Vagina (tissue), 2 donors: Measurements from ENCODE around the gene NDUFS7. TPM values are rescaled to one million over a fixed set of nuclear protein-coding genes. Genes with fewer than 3 reads are reported as not detected.

Source experiments
- DNase-seq, 2 donors: peaks; one replicate each; pipeline ENCODE4 v3.0.0-alpha.2; 2017; ENCODE audit errors: extremely low spot score in 2 of 2
- H3K27ac ChIP-seq: fragments of 200-600 bp; sonication (generic); one replicate; pipeline ENCODE4 v1.5.1; 2019
- H3K27me3 ChIP-seq: fragments of 200-600 bp; sonication (generic); one replicate; pipeline ENCODE4 v1.5.1; 2019
- H3K36me3 ChIP-seq, 2 donors: fragments of 200-600 bp; sonication (generic); one replicate each; pipeline ENCODE4 v1.5.1; 2017 to 2019
- H3K4me1 ChIP-seq: fragments of 200-600 bp; sonication (generic); one replicate; pipeline ENCODE4 v1.5.1; 2019
- H3K4me3 ChIP-seq, 2 donors: fragments of 200-600 bp; sonication (generic); 1 replicate in 1 of 2; 2 replicates in 1 of 2; pipeline ENCODE4 v1.5.1; 2016 to 2019
- H3K9me3 ChIP-seq: fragments of 200-600 bp; sonication (generic); one replicate; pipeline ENCODE4 v1.5.1; 2019
- POLR2A ChIP-seq, 2 donors: fragments of 450-650 bp; IDR thresholded peaks; one replicate each; pipeline ENCODE4 v1.6.1; 2017; ENCODE audit warnings: antibody characterized with exemption in 2 of 2, mild to moderate bottlenecking in 2 of 2, moderate library complexity in 2 of 2
- POLR2AphosphoS5 ChIP-seq, 2 donors: sonication (generic); formaldehyde crosslinking; IDR thresholded peaks; one replicate each; pipeline ENCODE4 v1.9.0; 2017; ENCODE audit warnings: antibody characterized with exemption in 2 of 2, mild to moderate bottlenecking in 2 of 2, low read depth in 1 of 2; ENCODE audit not compliant: insufficient read depth in 1 of 2
- intact Hi-C: fragments of 100-400 bp; cut with DNase I; formaldehyde crosslinking; loops from one replicate; pipeline ENCODE4 v1.15.1; 2023
- total RNA-seq: library from RNA; depleted of rRNA; stranded (reverse); fragments of >200 nt; gene quantifications from one replicate; pipeline ENCODE4 v1.2.3, GENCODE V29; 2016
- TF ChIP-seq, protein P1 (sequence below), 3 experiments: fragments of 450-650 bp in 2 of 3; fragments of 200-600 bp in 1 of 3; sonication (generic) in 1 of 3; IDR thresholded peaks; one replicate each; pipeline ENCODE4 v1.5.1; 2017 to 2019; ENCODE audit warnings: antibody characterized with exemption in 3 of 3, mild to moderate bottlenecking in 2 of 3, moderate library complexity in 2 of 3

The NDUFS7 gene
- total RNA-seq, 1 donor from 2014 or later = 141 TPM

DNA sequence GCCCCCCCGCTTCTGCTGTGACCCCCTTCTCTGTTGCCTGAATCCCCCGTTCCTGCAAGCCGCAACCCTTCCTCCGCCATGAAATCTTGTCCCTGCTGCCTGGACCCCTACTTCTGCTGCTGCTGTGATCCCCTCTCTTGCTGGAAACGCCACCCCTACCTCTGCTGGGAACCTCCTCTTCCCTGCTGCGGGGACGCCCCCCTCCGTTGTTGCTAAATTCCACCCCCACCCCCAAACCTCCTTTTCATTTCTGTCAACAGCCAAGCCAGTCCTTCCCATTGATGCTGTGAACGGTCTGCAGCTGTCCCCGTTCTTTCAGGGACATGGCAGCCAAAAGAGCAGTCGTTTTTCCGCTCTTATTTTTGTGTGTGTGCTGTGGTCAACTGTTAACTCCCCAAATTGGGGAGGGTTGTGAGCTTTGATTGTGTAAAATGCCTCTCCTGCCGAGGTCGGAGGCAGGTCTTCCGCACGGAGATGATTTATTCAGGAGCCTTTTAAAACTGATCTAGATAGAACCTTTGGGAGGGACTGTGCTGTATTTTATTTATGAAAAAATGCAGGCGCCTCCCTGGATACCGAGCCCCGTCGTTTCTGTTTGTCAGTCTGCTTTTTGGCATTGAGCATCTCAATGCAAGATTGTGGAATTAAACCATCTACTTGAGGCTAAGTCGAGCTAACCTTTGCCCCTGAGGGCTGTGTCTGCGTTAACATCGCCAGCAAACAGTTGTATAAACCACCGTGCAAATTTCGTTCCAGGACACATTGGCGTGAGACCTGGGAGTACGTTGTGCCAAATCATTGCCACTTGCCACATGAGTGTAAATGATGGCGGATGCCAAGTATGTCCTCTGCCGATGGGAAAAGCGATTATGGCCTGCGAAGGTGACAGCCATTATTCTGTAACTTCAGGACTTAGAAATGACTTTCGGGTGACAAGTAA, 27.9 kb upstream of the NDUFS7 start:
- no peaks in the 10 kb centered on the region for H3K27me3 ChIP-seq
- H3K9me3 ChIP-seq = no peaks in the 10 kb centered on the region
- intact Hi-C loops = no loop called here
- H3K4me3 ChIP-seq = peak overlapping the region; percentile 88
- DNase-seq = no peak
- peak overlapping the region; percentile 98 for H3K27ac ChIP-seq
- TF ChIP-seq POLR2A (IDR thresholded peaks at IDR 0.05) (no peak), POLR2AphosphoS5 (IDR thresholded peaks at IDR 0.05; ENCODE audit: insufficient read depth in 1 of 2, low read depth in 1 of 2) (no peak)
- TF ChIP-seq, protein P1, sequence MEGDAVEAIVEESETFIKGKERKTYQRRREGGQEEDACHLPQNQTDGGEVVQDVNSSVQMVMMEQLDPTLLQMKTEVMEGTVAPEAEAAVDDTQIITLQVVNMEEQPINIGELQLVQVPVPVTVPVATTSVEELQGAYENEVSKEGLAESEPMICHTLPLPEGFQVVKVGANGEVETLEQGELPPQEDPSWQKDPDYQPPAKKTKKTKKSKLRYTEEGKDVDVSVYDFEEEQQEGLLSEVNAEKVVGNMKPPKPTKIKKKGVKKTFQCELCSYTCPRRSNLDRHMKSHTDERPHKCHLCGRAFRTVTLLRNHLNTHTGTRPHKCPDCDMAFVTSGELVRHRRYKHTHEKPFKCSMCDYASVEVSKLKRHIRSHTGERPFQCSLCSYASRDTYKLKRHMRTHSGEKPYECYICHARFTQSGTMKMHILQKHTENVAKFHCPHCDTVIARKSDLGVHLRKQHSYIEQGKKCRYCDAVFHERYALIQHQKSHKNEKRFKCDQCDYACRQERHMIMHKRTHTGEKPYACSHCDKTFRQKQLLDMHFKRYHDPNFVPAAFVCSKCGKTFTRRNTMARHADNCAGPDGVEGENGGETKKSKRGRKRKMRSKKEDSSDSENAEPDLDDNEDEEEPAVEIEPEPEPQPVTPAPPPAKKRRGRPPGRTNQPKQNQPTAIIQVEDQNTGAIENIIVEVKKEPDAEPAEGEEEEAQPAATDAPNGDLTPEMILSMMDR (IDR thresholded peaks at IDR 0.05) = no peak
- peaks cover 33% of the 10 kb centered on the region for H3K4me1 ChIP-seq
- H3K36me3 ChIP-seq = peaks cover 0 to 16% of the 10 kb centered on the region in 2 donors

DNA sequence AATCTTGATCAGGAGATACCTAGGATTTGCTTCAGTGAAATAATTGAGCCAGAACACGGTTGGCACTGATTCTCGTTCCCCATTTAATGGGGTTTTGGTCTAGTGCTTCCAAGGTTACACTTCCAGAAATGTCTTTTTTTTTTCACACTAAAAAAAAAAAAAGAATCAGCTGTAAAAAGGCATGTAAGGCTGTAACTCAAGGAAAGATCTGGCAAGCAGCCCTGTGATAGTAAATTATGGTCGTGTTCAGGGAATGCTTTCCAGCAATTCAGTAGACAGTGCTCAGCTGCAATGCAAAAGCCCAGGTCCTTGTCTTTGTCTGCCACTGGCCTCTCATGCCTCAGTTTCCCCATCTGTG, 27.2 kb upstream of the NDUFS7 start:
- peaks cover 39% of the 10 kb centered on the region for H3K4me1 ChIP-seq
- intact Hi-C loops = no loop called here
- DNase-seq = no peak
- peak overlapping the region; percentile 98 for H3K27ac ChIP-seq
- H3K27me3 ChIP-seq = no peaks in the 10 kb centered on the region
- H3K36me3 ChIP-seq = peaks cover 0 to 16% of the 10 kb centered on the region in 2 donors
- H3K9me3 ChIP-seq = no peaks in the 10 kb centered on the region
- TF ChIP-seq, protein P1 (IDR thresholded peaks at IDR 0.05) = no peak
- TF ChIP-seq POLR2A (IDR thresholded peaks at IDR 0.05) = no peak
- no peak for TF ChIP-seq POLR2AphosphoS5 (IDR thresholded peaks at IDR 0.05; ENCODE audit: insufficient read depth in 1 of 2, low read depth in 1 of 2)
- H3K4me3 ChIP-seq = peak overlapping the region in 1 of 2 donors; percentile 88

DNA sequence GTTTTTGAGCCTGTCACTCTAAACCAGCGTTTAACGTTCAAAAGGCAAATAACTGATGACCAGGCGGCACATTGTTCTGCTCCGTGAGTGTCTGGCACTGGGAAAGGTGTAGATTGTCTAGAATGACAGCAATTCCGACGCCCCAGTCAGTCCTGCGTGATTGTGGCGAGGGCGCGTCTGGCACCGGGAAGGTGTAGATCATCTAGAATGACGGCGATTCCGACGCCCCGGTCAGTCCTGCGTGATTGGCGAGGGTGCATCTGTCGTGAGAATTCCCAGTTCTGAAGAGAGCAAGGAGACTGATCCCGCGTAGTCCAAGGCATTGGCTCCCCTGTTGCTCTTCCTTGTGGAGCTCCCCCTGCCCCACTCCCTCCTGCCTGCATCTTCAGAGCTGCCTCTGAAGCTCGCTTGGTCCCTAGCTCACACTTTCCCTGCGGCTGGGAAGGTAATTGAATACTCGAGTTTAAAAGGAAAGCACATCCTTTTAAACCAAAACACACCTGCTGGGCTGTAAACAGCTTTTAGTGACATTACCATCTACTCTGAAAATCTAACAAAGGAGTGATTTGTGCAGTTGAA, 26.1 kb upstream of the NDUFS7 start:
- H3K4me1 ChIP-seq = peaks cover 48% of the 10 kb centered on the region
- TF ChIP-seq, protein P1 (IDR thresholded peaks at IDR 0.05) = no peak
- TF ChIP-seq POLR2AphosphoS5 (IDR thresholded peaks at IDR 0.05; ENCODE audit: insufficient read depth in 1 of 2, low read depth in 1 of 2) (no peak), POLR2A (IDR thresholded peaks at IDR 0.05) (no peak)
- H3K4me3 ChIP-seq = no peak overlapping the region
- no peaks in the 10 kb centered on the region for H3K27me3 ChIP-seq
- no peak for DNase-seq
- H3K9me3 ChIP-seq = no peaks in the 10 kb centered on the region
- H3K27ac ChIP-seq = no peak overlapping the region
- intact Hi-C loops = no loop called here
- peaks cover 0 to 22% of the 10 kb centered on the region in 2 donors for H3K36me3 ChIP-seq

DNA sequence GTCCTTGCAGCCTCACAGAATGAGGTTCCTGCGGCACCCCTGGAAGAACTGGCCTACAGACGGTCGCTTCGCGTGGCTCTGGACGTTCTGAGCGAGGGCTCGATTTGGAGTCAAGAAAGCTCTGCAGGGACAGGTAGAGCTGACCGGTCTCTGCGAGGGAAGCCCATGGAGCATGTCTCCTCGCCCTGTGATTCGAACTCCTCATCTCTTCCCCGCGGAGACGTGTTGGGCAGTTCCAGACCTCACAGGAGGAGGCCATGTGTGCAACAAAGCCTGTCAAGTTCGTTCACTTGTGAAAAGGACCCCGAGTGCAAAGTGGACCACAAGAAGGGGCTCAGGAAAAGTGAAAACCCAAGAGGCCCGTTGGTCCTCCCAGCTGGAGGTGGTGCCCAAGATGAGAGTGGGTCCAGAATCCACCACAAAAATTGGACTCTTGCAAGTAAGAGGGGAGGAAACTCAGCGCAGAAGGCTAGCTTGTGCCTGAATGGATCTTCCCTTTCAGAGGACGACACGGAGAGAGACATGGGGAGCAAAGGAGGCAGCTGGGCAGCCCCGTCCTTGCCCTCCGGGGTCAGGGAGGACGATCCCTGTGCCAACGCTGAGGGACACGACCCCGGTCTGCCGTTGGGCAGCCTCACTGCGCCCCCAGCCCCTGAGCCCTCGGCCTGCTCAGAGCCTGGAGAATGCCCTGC, 23.4 kb upstream of the NDUFS7 start:
- no peaks in the 10 kb centered on the region for H3K9me3 ChIP-seq
- DNase-seq = no peak
- peaks cover 41% of the 10 kb centered on the region for H3K4me1 ChIP-seq
- TF ChIP-seq, protein P1 (IDR thresholded peaks at IDR 0.05) = no peak
- TF ChIP-seq POLR2A (IDR thresholded peaks at IDR 0.05) = no peak
- no peak for TF ChIP-seq POLR2AphosphoS5 (IDR thresholded peaks at IDR 0.05; ENCODE audit: insufficient read depth in 1 of 2, low read depth in 1 of 2)
- peak overlapping the region; percentile 17 to 33 for H3K4me3 ChIP-seq
- H3K27ac ChIP-seq = peak overlapping the region; percentile 74
- peaks cover 0 to 41% of the 10 kb centered on the region in 2 donors for H3K36me3 ChIP-seq
- intact Hi-C loops = no loop called here
- H3K27me3 ChIP-seq = no peaks in the 10 kb centered on the region
